ENCODE data around the gene LRP2BP. TPM values are rescaled to one million over a fixed set of nuclear protein-coding genes. Genes with fewer than 3 reads are reported as not detected.

The LRP2BP gene
- polyA plus RNA-seq, 1 donor from 2014 or later = 1.1 TPM

GRCh38 chr4:185421366-185422124, 25.8 kb upstream of the LRP2BP start:
- peaks cover 29% of the 10 kb centered on the region for H3K79me2 ChIP-seq (replicated peaks; ENCODE audit: insufficient read depth, low read length)
- H2AFZ ChIP-seq (ENCODE audit: low read depth, low read length) = no peak overlapping the region
- no peaks in the 10 kb centered on the region for H3K27me3 ChIP-seq (ENCODE audit: insufficient read depth, low read depth, low read length)
- H3K4me3 ChIP-seq (ENCODE audit: low read length) = no peak overlapping the region
- no peaks in the 10 kb centered on the region for H3F3A ChIP-seq (ENCODE audit: insufficient read depth, low read length, poor library complexity, severe bottlenecking)
- H4K20me1 ChIP-seq (ENCODE audit: insufficient read depth) = no peaks in the 10 kb centered on the region
- no peak overlapping the region for H3K4me2 ChIP-seq (ENCODE audit: low read length)
- H3K9ac ChIP-seq (ENCODE audit: low read length) = no peak overlapping the region
- TF ChIP-seq EP300 (conservative IDR thresholded peaks at IDR 0.05; ENCODE audit: poor library complexity, severe bottlenecking) = no peak
- TF ChIP-seq MXI1 (conservative IDR thresholded peaks at IDR 0.05; ENCODE audit: poor library complexity, severe bottlenecking) = no peak
- TF ChIP-seq CTCF (IDR thresholded peaks at IDR 0.05; ENCODE audit: poor library complexity, severe bottlenecking) = no peak
- no peak for TF ChIP-seq SMC3 (conservative IDR thresholded peaks at IDR 0.05; ENCODE audit: poor library complexity)
- no peak for TF ChIP-seq EZH2 (IDR thresholded peaks at IDR 0.05; ENCODE audit: borderline replicate concordance, insufficient read depth, low read length, poor library complexity, severe bottlenecking)
- no peak for TF ChIP-seq RAD21 (conservative IDR thresholded peaks at IDR 0.05)
- no peak for TF ChIP-seq TAF1 (IDR thresholded peaks at IDR 0.05; ENCODE audit: low read depth)
- no peak for TF ChIP-seq POLR2AphosphoS5 (IDR thresholded peaks at IDR 0.05)
- no peaks in the 10 kb centered on the region for H3K9me3 ChIP-seq (ENCODE audit: low read length)
- H3K9me2 ChIP-seq (ENCODE audit: insufficient read depth, low read length) = no peaks in the 10 kb centered on the region
- H3K36me3 ChIP-seq (ENCODE audit: insufficient read depth, low read length) = peaks cover 8% of the 10 kb centered on the region
- no peak overlapping the region for H3K27ac ChIP-seq (ENCODE audit: low read length)

DNA sequence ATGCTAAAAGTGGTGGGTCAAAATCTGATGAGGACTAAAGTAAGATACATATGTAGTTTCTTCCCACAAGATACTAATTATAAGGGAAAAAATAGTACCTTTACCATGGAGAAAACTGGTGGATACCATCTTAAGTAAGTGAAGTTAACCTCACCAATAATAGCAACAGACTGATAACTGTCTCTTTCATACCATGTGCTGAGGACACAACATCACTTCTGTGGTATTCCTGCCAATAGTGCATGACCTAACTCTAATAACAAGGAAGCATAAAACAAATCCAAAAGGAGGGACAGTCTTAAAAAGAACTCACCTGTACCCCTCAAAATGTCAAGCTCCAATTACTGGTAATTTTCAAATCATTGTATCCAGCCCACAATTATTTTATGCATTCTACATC, 21.2 kb upstream of the LRP2BP start:
- Histone ChIP-seq H3K27ac (ENCODE audit: low read length) (no peak overlapping the region), H3K79me2 (replicated peaks; ENCODE audit: insufficient read depth, low read length) (no peaks in the 10 kb centered on the region), H3K9me2 (ENCODE audit: insufficient read depth, low read length) (no peaks in the 10 kb centered on the region), H4K20me1 (ENCODE audit: insufficient read depth) (no peaks in the 10 kb centered on the region), H3K9ac (ENCODE audit: low read length) (no peak overlapping the region), H3K9me3 (ENCODE audit: low read length) (no peaks in the 10 kb centered on the region), H3F3A (ENCODE audit: insufficient read depth, low read length, poor library complexity, severe bottlenecking) (no peaks in the 10 kb centered on the region), H3K27me3 (ENCODE audit: insufficient read depth, low read depth, low read length) (no peaks in the 10 kb centered on the region), H3K4me3 (ENCODE audit: low read length) (no peak overlapping the region), H3K4me2 (ENCODE audit: low read length) (no peak overlapping the region), H3K36me3 (ENCODE audit: insufficient read depth, low read length) (peaks cover 13% of the 10 kb centered on the region), H2AFZ (ENCODE audit: low read depth, low read length) (no peak overlapping the region)
- TF ChIP-seq SMC3 (conservative IDR thresholded peaks at IDR 0.05; ENCODE audit: poor library complexity) (no peak), RAD21 (conservative IDR thresholded peaks at IDR 0.05) (no peak), EZH2 (IDR thresholded peaks at IDR 0.05; ENCODE audit: borderline replicate concordance, insufficient read depth, low read length, poor library complexity, severe bottlenecking) (no peak)

DNA sequence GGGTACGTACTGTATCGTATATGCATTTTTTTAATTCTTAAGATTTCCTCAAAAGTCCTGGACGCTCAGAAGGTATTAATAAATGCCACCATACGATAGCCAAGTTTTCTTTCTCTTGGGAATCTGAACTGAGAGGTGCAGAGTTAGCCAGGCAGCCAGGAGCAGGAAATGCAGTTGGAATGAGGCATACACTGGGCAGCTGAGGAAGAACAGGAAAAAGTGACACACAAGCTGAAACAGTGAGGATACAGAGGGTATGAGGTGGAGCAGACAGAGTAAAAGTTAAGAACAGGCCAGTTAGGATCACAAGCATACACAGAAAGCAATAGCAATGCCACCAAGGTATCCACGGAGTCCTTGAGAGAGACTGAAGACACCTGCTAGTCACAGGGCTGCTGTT, 16.7 kb upstream of the LRP2BP start:
- Histone ChIP-seq H3K9me2 (ENCODE audit: insufficient read depth, low read length) (no peaks in the 10 kb centered on the region), H3K27me3 (ENCODE audit: insufficient read depth, low read depth, low read length) (no peaks in the 10 kb centered on the region), H3F3A (ENCODE audit: insufficient read depth, low read length, poor library complexity, severe bottlenecking) (no peaks in the 10 kb centered on the region), H3K9me3 (ENCODE audit: low read length) (no peaks in the 10 kb centered on the region), H3K9ac (ENCODE audit: low read length) (no peak overlapping the region), H2AFZ (ENCODE audit: low read depth, low read length) (no peak overlapping the region), H3K4me3 (ENCODE audit: low read length) (no peak overlapping the region), H3K36me3 (ENCODE audit: insufficient read depth, low read length) (peaks cover 11% of the 10 kb centered on the region), H3K4me2 (ENCODE audit: low read length) (no peak overlapping the region), H4K20me1 (ENCODE audit: insufficient read depth) (no peaks in the 10 kb centered on the region), H3K79me2 (replicated peaks; ENCODE audit: insufficient read depth, low read length) (no peaks in the 10 kb centered on the region), H3K27ac (ENCODE audit: low read length) (no peak overlapping the region)
- TF ChIP-seq TAF1 (IDR thresholded peaks at IDR 0.05; ENCODE audit: low read depth) (no peak), EP300 (conservative IDR thresholded peaks at IDR 0.05; ENCODE audit: poor library complexity, severe bottlenecking) (no peak), SMC3 (conservative IDR thresholded peaks at IDR 0.05; ENCODE audit: poor library complexity) (no peak), EZH2 (IDR thresholded peaks at IDR 0.05; ENCODE audit: borderline replicate concordance, insufficient read depth, low read length, poor library complexity, severe bottlenecking) (no peak), POLR2AphosphoS5 (IDR thresholded peaks at IDR 0.05) (no peak), MXI1 (conservative IDR thresholded peaks at IDR 0.05; ENCODE audit: poor library complexity, severe bottlenecking) (no peak)

Data from neural cell (in vitro differentiated cells).